DND-41 (cell line): Measurements from ENCODE around the gene IPP.

ENCODE experiments used
- EZH2 ChIP-seq: IDR thresholded peaks from 3 replicates; pipeline ENCODE4 v1.6.1; 2012; ENCODE audit warnings: borderline replicate concordance, low read depth, mild to moderate bottlenecking, moderate library complexity, low read length, inconsistent platforms; ENCODE audit not compliant: severe bottlenecking
- TF ChIP-seq, protein P1 (sequence below): IDR thresholded peaks from 2 replicates; pipeline ENCODE4 v1.5.1; 2012; ENCODE audit warnings: borderline replicate concordance, low read length, moderate library complexity, mild to moderate bottlenecking; ENCODE audit not compliant: poor library complexity, severe bottlenecking; ENCODE audit errors: extremely low read depth

DNA sequence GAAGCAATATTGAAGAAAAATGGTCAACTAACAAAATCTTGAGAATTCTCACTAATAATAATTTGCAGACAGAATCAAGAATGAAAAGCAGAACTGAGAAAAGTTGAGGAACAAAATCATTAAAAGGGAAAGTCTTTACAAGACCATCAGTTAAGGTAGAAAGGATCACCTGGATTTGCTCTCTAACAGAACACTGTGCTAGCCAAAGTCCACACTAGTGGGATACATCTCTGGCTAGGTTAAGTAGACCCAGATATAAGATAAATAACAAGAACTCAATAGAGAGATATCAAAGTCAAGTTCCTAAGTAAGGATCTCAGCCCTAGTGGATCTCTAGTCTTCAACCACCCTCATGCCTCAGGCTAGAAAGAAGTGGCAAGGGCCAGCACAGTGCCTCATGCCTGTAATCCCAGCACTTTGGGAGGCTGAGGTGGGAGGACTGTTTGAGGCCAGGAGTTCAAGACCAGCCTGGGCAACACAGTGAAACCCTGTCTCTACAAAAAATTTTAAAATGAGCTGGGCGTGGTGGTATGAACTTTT is 19.6 kb downstream of the IPP start:
- TF ChIP-seq, protein P1, sequence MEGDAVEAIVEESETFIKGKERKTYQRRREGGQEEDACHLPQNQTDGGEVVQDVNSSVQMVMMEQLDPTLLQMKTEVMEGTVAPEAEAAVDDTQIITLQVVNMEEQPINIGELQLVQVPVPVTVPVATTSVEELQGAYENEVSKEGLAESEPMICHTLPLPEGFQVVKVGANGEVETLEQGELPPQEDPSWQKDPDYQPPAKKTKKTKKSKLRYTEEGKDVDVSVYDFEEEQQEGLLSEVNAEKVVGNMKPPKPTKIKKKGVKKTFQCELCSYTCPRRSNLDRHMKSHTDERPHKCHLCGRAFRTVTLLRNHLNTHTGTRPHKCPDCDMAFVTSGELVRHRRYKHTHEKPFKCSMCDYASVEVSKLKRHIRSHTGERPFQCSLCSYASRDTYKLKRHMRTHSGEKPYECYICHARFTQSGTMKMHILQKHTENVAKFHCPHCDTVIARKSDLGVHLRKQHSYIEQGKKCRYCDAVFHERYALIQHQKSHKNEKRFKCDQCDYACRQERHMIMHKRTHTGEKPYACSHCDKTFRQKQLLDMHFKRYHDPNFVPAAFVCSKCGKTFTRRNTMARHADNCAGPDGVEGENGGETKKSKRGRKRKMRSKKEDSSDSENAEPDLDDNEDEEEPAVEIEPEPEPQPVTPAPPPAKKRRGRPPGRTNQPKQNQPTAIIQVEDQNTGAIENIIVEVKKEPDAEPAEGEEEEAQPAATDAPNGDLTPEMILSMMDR, result no peak
- TF ChIP-seq EZH2, result no peak
